Endothelial cell of umbilical vein (primary cell): ENCODE results near the gene RDH5.

Experiments
- CTCF ChIP-seq, 2 donors: IDR thresholded peaks; 1 replicate in 1 of 2; 2 replicates in 1 of 2; pipeline ENCODE4 v1.5.1; 2011; ENCODE audit warnings: low read length in 2 of 2, mild to moderate bottlenecking in 2 of 2, moderate library complexity in 2 of 2, control low read depth in 1 of 2, inconsistent platforms in 1 of 2, low read depth in 1 of 2; ENCODE audit not compliant: insufficient read depth in 1 of 2; ENCODE audit errors: extremely low read depth in 1 of 2
- EZH2 ChIP-seq: IDR thresholded peaks from 2 replicates; pipeline ENCODE4 v1.6.1; 2012; ENCODE audit warnings: borderline replicate concordance, low read depth, mild to moderate bottlenecking, moderate library complexity, low read length, inconsistent platforms; ENCODE audit not compliant: severe bottlenecking
- FOS ChIP-seq: IDR thresholded peaks from 2 replicates; pipeline ENCODE4 v1.6.1; 2011; ENCODE audit warnings: mild to moderate bottlenecking, low read length, moderate library complexity, borderline replicate concordance; ENCODE audit not compliant: insufficient read depth
- GATA2 ChIP-seq: IDR thresholded peaks from 2 replicates; pipeline ENCODE4 v1.7.0; 2011; ENCODE audit warnings: low read depth, mild to moderate bottlenecking, moderate library complexity, mixed read lengths, low read length; ENCODE audit not compliant: insufficient read length, insufficient read depth
- JUN ChIP-seq: IDR thresholded peaks from 2 replicates; pipeline ENCODE4 v1.6.1; 2011; ENCODE audit warnings: borderline replicate concordance, low read depth; ENCODE audit not compliant: insufficient read length, insufficient read depth
- MAX ChIP-seq: IDR thresholded peaks from 2 replicates; pipeline ENCODE4 v1.6.1; 2011; ENCODE audit not compliant: insufficient read depth, insufficient read length
- MYC ChIP-seq: IDR thresholded peaks from one replicate; pipeline ENCODE4 v1.6.1; 2011; ENCODE audit warnings: mild to moderate bottlenecking, low read depth, low read length
- POLR2A ChIP-seq: IDR thresholded peaks from 2 replicates; pipeline ENCODE4 v1.6.1; 2012; ENCODE audit warnings: low read depth, mild to moderate bottlenecking, control low read depth, low read length
- POLR2AphosphoS5 ChIP-seq: IDR thresholded peaks from 2 replicates; pipeline ENCODE4 v1.6.1; 2012; ENCODE audit warnings: low read depth, mild to moderate bottlenecking, control low read depth, low read length, moderate library complexity; ENCODE audit not compliant: insufficient read depth

- TF ChIP-seq CTCF (IDR thresholded peaks at IDR 0.05; ENCODE audit: extremely low read depth in 1 of 2, insufficient read depth in 1 of 2, low read depth in 1 of 2, low read length in 2 of 2) (no peak), POLR2A (peak; percentile 9), POLR2AphosphoS5 (no peak), JUN (no peak), EZH2 (no peak), GATA2 (no peak), MYC (no peak), MAX (no peak), FOS (no peak)
These were observed 2.8 kb downstream of the RDH5 start for GRCh38 chr12:55722948-55723347.
